ENCODE results near the gene NDFIP2.

Gene NDFIP2

GRCh38 chr13:79448413-79448812 lies 32.5 kb upstream of the NDFIP2 start:
- no peak for TF ChIP-seq CTCF (IDR thresholded peaks at IDR 0.05; ENCODE audit: control extremely low read depth, extremely low read depth, low read depth, missing control alignments)
- CTCF ChIA-PET = interaction anchor here (2.0 kb wide), 1 partner anchor 37 kb away, joined by 5 read pairs; no protein-coding TSS in a partner anchor
- no peak for DNase-seq (ENCODE audit: extremely low spot score)
- POLR2A ChIA-PET = no interaction called here

GRCh38 chr13:79450110-79450509 lies 30.8 kb upstream of the NDFIP2 start:
- no peak for DNase-seq (ENCODE audit: extremely low spot score)
- ChIA-PET POLR2A (no interaction called here), CTCF (interaction anchor here (1.0 kb wide), 1 partner anchor 26 kb away, joined by 3 read pairs; no protein-coding TSS in a partner anchor)
- TF ChIP-seq CTCF (IDR thresholded peaks at IDR 0.05; ENCODE audit: control extremely low read depth, extremely low read depth, low read depth, missing control alignments) = no peak

GRCh38 chr13:79451500-79451962 lies 29.4 kb upstream of the NDFIP2 start:
- POLR2A ChIA-PET = no interaction called here
- TF ChIP-seq CTCF (IDR thresholded peaks at IDR 0.05; ENCODE audit: control extremely low read depth, extremely low read depth, low read depth, missing control alignments) = no peak
- CTCF ChIA-PET = interaction anchor here (0.9 to 2.2 kb wide), 3 partner anchors 23 to 89 kb away, joined by 3 to 13 read pairs (median 4); no protein-coding TSS in a partner anchor
- DNase-seq (ENCODE audit: extremely low spot score) = peak; percentile 74

GRCh38 chr13:79452239-79452913 lies 28.6 kb upstream of the NDFIP2 start:
- POLR2A ChIA-PET = no interaction called here
- CTCF ChIA-PET = interaction anchor here (2.2 kb wide), 1 partner anchor 29 kb away, joined by 13 read pairs; no protein-coding TSS in a partner anchor

GRCh38 chr13:79455331-79455730 lies 25.6 kb upstream of the NDFIP2 start:
- CTCF ChIA-PET = interaction anchor here (1.3 to 3.0 kb wide), 3 partner anchors 17 to 32 kb away, joined by 4 to 9 read pairs (median 6); partner anchors contain the start of gene NDFIP2
- POLR2A ChIA-PET = no interaction called here
- no peak for TF ChIP-seq CTCF (IDR thresholded peaks at IDR 0.05; ENCODE audit: control extremely low read depth, extremely low read depth, low read depth, missing control alignments)
- DNase-seq (ENCODE audit: extremely low spot score) = no peak

More at GRCh38 chr13:79452239-79452913, 28.6 kb upstream of the NDFIP2 start:
- TF ChIP-seq CTCF (IDR thresholded peaks at IDR 0.05; ENCODE audit: control extremely low read depth, extremely low read depth, low read depth, missing control alignments) = no peak
- no peak for DNase-seq (ENCODE audit: extremely low spot score)

GRCh38 chr13:79456051-79456450 lies 24.9 kb upstream of the NDFIP2 start:
- no peak for TF ChIP-seq CTCF (IDR thresholded peaks at IDR 0.05; ENCODE audit: control extremely low read depth, extremely low read depth, low read depth, missing control alignments)
- DNase-seq (ENCODE audit: extremely low spot score) = no peak
- ChIA-PET CTCF (interaction anchor here (1.0 to 3.0 kb wide), 7 partner anchors 16 to 85 kb away, joined by 3 to 12 read pairs (median 7); partner anchors contain the start of gene NDFIP2), POLR2A (no interaction called here)

All from GM10248 (cell line).